ENCODE data around the gene KCNJ12.

GRCh38 chr17:21357696-21358656, 18.2 kb upstream of the KCNJ12 start:
- TF ChIP-seq CTCF (IDR thresholded peaks at IDR 0.05) (no peak), POLR2A (IDR thresholded peaks at IDR 0.05) (no peak)

Data from transverse colon (tissue), 3 donors.